Activated CD8-positive, alpha-beta T cell treated with anti-CD3 and anti-CD28 coated beads for 36 hours (primary cell): ENCODE data around the gene MYL3. TPM values are rescaled to one million over a fixed set of nuclear protein-coding genes. Genes with fewer than 3 reads are reported as not detected.

ENCODE experiments used
- ATAC-seq: fragments of 200-7000 bp; cut with Tn5 transposase; one replicate; pipeline ENCODE4 v1.10.0; 2021; ENCODE audit warnings: mild to moderate bottlenecking, moderate library complexity
- CTCF ChIA-PET: fragments of 350-600 bp; sonication (Branson Sonifier 250); formaldehyde crosslinking; loops from one replicate; lab custom pipeline; 2021; ENCODE audit warnings: antibody characterized with exemption; lab: Charles Lee
- POLR2A ChIA-PET: fragments of 350-600 bp; sonication (Branson Sonifier 250); formaldehyde crosslinking; loops from one replicate; lab custom pipeline; 2021; ENCODE audit warnings: antibody characterized with exemption; lab: Charles Lee
- DNase-seq: peaks from one replicate; pipeline ENCODE4 v3.0.0-alpha.2; 2020
- H3K27ac Mint-ChIP-seq: one replicate; pipeline ENCODE4 v1.8.0; 2021; ENCODE audit warnings: mild to moderate bottlenecking, mixed read lengths
- H3K27me3 Mint-ChIP-seq: one replicate; pipeline ENCODE4 v1.8.0; 2021; ENCODE audit warnings: mixed read lengths
- H3K36me3 Mint-ChIP-seq: one replicate; pipeline ENCODE4 v1.8.0; 2021; ENCODE audit warnings: low read depth, mixed read lengths
- H3K4me1 Mint-ChIP-seq: one replicate; pipeline ENCODE4 v1.8.0; 2021; ENCODE audit warnings: low read depth, mixed read lengths
- H3K4me3 Mint-ChIP-seq: one replicate; pipeline ENCODE4 v1.8.0; 2021; ENCODE audit warnings: mild to moderate bottlenecking, moderate library complexity, mixed read lengths
- H3K9me3 Mint-ChIP-seq: one replicate; pipeline ENCODE4 v1.8.0; 2021; ENCODE audit warnings: mixed read lengths
- intact Hi-C: fragments of 100-400 bp; cut with micrococcal nuclease; formaldehyde crosslinking; loops from one replicate; pipeline ENCODE4 v1.10.0; 2022
- total RNA-seq, 2 experiments: library from RNA; stranded (reverse); gene quantifications; one replicate each; pipeline ENCODE4 v1.2.3, GENCODE V29; 2021
- TF ChIP-seq, protein P1 (sequence below): fragments of 200-600 bp; IDR thresholded peaks from one replicate; pipeline ENCODE4 v1.8.0; 2022; ENCODE audit warnings: antibody characterized with exemption, mild to moderate bottlenecking

Gene MYL3
- total RNA-seq, 2 experiments from 2014 or later = not detected

DNA sequence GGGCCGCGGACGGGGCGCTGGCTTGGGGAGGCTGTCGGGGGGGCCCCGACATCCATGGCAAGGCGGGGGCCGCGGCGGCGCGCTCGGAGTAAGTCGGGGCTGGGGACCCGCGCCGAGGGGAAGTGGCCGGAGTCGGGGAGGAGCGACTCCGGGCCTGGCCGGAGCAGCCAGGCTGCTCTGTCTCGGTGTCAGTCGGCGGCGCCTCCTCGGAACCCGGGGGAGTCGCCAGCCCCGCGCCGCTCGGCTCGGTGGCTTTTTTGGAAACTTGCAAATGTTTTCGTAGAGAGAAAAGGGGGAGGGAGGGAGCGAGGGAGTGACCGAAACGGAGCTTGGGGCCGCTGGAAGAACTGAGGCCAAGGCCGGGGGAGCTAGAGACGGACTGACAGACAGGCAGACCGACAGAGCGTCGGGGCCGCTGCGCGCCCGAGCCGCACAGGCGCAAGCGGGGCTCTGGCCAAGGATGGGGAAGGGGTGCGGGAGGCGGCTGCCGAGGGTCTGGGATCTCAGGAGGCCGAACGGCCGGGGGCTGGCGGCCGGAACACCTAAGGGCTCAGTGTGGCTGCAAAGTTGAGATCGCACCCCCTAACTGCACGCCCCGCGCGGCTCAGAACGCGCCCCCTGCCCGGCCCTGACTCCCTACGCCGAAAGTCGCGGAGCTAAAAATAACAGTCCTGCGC, 19.3 kb upstream of the MYL3 start:
- TF ChIP-seq, protein P1, sequence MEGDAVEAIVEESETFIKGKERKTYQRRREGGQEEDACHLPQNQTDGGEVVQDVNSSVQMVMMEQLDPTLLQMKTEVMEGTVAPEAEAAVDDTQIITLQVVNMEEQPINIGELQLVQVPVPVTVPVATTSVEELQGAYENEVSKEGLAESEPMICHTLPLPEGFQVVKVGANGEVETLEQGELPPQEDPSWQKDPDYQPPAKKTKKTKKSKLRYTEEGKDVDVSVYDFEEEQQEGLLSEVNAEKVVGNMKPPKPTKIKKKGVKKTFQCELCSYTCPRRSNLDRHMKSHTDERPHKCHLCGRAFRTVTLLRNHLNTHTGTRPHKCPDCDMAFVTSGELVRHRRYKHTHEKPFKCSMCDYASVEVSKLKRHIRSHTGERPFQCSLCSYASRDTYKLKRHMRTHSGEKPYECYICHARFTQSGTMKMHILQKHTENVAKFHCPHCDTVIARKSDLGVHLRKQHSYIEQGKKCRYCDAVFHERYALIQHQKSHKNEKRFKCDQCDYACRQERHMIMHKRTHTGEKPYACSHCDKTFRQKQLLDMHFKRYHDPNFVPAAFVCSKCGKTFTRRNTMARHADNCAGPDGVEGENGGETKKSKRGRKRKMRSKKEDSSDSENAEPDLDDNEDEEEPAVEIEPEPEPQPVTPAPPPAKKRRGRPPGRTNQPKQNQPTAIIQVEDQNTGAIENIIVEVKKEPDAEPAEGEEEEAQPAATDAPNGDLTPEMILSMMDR = no peak
- ChIA-PET CTCF (interaction anchor here (1.4 to 3.4 kb wide), 2 partner anchors 16 to 27 kb away, joined by 3 to 13 read pairs; no protein-coding TSS in a partner anchor), POLR2A (interaction anchor here (0.6 kb wide), 1 partner anchor 14 kb away, joined by 3 read pairs; no protein-coding TSS in a partner anchor)
- peak; percentile 24 for DNase-seq
- Mint-ChIP-seq H3K36me3 (no peaks in the 10 kb centered on the region), H3K9me3 (no peaks in the 10 kb centered on the region), H3K4me3 (peak overlapping the region; percentile 53), H3K27ac (no peak overlapping the region), H3K4me1 (peaks cover 3% of the 10 kb centered on the region), H3K27me3 (peaks cover 42% of the 10 kb centered on the region)
- ATAC-seq = no peak
- intact Hi-C loops = no loop called here

DNA sequence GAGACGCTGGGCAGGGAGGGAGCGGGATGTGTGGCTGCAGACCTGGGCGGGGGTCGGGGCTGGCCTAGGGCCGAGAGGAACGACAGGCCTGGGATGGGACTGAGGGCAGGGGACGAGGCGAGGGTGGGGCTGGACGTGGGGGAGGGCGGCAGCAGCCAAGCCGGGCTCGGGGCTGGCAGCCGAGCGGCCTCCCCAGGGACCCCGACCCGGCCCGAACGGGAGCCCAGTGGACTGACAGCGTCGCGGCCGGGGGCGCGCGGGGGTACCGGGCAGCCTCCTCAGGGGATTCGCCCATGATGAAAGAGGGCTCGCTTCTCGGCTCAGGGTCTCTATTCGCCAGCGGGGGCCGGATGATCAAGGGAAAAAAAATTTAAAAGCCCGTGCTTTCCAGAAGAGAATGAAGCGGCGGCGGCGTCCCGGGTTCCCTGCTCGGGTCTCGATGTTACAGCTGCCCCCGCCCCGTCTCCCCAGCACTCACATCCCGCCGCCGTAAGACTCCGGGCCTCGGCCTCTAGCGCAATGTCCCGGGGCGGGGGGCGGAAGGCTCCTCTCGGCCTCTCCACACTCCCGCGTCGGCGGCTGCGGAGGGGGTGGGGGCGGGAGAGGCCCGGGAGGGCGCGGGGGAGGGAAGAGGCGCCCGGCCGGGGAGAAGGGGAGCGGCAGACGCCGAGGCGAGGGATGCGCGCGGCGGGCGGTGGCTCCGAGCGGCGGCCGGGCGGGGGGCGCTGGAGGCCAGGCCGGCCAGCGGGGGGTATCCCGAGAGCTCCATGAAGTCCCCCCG, 18.5 kb upstream of the MYL3 start:
- intact Hi-C loops = no loop called here
- Mint-ChIP-seq H3K27me3 (peaks cover 41% of the 10 kb centered on the region), H3K9me3 (no peaks in the 10 kb centered on the region), H3K36me3 (no peaks in the 10 kb centered on the region), H3K4me3 (peak overlapping the region; percentile 43), H3K27ac (no peak overlapping the region), H3K4me1 (peaks cover 3% of the 10 kb centered on the region)
- TF ChIP-seq, protein P1 = no peak
- ATAC-seq = peak; percentile 42
- peak; percentile 35 for DNase-seq
- POLR2A ChIA-PET = no interaction called here
- CTCF ChIA-PET = interaction anchor here (1.4 to 3.4 kb wide), 3 partner anchors 14 to 28 kb away, joined by 3 to 13 read pairs (median 6); no protein-coding TSS in a partner anchor

DNA sequence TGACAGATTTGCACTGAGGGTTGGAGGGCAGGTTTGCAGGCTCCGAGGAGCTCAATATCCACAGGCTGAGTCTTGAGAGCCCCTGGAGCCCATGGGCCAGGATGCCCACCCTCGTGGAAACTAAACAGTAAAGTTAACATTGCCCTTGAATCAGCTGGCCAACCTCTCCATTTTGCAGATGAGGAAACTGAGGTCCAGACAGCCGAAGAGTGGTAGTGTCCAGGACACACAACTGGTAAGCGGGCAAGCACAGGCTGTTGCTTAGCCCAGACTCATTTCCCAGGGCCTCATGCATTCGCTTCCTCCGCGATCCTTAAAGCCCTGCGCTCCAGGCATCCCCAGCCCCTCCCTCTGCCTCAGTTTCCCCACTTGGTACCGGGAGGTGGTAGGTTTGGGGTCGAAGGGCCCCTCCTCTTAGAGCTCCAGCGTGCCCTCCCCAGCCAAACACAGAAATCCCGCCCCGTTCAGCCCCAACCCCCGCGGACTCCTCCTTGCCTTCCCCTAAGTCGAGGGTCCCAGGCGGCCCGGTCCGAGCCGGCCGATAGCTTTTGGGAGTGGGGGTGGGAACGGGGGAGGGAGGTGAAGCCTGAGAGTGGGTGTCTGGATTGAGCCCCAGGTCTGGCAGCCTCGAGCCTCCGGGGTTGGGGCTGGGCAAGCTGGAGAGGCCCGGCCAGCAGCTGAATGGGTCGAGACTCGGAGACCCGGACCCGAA, 17.8 kb upstream of the MYL3 start:
- DNase-seq (no peak), ATAC-seq (no peak)
- Mint-ChIP-seq H3K36me3 (no peaks in the 10 kb centered on the region), H3K27ac (no peak overlapping the region), H3K9me3 (no peaks in the 10 kb centered on the region), H3K4me3 (no peak overlapping the region), H3K27me3 (peaks cover 41% of the 10 kb centered on the region), H3K4me1 (peaks cover 3% of the 10 kb centered on the region)
- intact Hi-C loops = no loop called here
- CTCF ChIA-PET = interaction anchor here (0.9 to 2.1 kb wide), 3 partner anchors 8 to 214 kb away, joined by 3 to 6 read pairs (median 3); no protein-coding TSS in a partner anchor
- POLR2A ChIA-PET = interaction anchor here (1.2 kb wide), 1 partner anchor 179 kb away, joined by 3 read pairs; no protein-coding TSS in a partner anchor
- TF ChIP-seq, protein P1 = no peak

DNA sequence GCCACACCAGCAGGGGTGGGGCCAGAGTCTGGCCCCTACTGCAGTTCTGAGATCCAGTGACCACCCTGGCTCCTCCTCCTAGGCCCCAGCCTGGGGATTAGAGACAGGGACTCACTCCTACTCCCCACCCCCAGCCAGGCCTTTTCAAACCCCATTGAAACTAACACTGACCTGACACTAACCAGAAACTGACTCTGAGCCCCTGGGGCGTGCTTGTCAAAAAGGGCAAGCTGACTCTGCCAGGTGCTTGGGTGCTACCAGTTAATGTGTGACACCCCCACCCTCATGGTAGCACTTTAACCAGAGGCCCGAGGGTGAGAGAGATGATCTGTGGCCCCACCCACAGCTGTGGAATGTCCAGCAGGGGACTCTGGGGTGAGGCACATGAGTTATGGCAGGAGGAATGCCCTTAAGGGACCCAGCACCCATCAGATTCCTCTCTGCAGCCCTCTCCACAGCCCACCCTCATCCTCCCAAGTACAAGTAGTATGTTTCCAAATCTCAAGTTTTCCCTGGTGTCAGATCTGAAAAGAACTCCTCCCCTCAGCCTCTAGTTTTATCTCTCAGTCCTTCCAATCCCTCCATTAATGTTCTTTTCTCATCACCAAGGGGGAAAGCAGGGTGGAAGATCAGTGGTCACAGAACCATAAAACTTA, 15.7 kb upstream of the MYL3 start:
- ChIA-PET CTCF (no interaction called here), POLR2A (no interaction called here)
- H3K9me3 Mint-ChIP-seq = no peaks in the 10 kb centered on the region
- H3K27me3 Mint-ChIP-seq = peaks cover 28% of the 10 kb centered on the region
- ATAC-seq (no peak), DNase-seq (no peak)
- H3K27ac Mint-ChIP-seq = no peak overlapping the region
- TF ChIP-seq, protein P1 = no peak
- intact Hi-C loops = no loop called here
- H3K4me3 Mint-ChIP-seq = no peak overlapping the region
- peaks cover 9% of the 10 kb centered on the region for H3K4me1 Mint-ChIP-seq
- H3K36me3 Mint-ChIP-seq = no peaks in the 10 kb centered on the region
